NCI-H2196 (cell line): ENCODE measurements around the gene DIAPH3.

ENCODE experiments used
- DNase-seq: peaks from one replicate; lab custom pipeline; 2025; ENCODE audit not compliant: unreplicated experiment; lab: John Stamatoyannopoulos, UW

DIAPH3 gene

DNA sequence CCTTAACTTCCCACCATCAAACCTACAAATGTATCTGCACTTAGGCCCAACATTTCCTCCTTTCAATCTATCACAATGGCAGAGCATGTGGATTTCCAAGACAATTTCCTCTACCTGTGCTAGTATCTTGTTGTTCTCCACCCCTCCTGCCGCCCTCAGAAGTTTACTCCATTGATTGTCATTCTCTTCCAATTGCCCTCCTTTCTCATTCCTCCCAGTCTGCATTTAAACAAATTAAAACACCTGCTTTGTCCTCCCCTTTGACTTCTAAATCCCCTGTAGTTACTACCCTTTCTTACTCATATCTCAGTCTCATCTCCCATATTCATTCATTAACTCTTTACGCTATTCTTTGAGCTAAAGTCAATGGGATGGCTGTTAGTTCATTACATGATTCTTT, 370.6 kb downstream of the DIAPH3 start:
- DNase-seq, result no peak

DNA sequence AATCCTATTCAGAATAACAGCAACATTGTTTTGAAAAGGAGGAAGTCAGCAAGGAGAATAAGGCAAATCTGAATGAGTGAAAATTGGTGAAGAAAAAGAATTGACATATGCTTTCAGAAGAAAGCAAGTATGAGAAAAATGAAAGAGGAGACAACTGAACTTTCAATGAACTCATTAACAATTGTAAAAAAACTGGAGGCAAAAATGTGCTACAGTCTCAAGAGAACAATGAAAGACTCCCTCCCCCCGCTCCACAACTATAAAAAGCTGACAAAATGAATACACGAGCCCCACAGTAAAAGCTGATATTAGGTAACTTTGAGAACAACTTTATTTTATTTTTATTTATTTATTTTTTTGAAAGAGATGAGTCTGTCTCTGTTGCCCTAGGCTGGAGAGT, 373.1 kb downstream of the DIAPH3 start:
- no peak for DNase-seq

DNA sequence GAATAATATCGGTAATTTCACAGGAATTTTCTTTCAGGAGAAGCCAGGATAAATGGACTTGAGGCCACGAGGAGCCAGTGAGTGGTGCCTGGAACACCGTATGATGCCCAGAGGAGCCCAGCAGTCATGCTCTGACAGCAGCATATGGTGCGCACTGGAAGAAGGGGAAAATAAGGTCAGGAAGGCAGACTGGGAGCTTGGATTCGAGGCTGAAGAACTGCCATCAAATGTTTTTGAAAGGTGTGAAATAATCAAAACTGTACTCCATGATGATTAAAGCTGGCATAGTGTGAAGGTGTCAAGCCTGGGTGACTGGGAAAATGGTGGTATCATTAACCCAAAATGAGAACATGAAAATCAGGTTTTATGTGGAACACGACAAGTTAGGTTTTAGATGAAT, 374.2 kb downstream of the DIAPH3 start:
- DNase-seq, result no peak

DNA sequence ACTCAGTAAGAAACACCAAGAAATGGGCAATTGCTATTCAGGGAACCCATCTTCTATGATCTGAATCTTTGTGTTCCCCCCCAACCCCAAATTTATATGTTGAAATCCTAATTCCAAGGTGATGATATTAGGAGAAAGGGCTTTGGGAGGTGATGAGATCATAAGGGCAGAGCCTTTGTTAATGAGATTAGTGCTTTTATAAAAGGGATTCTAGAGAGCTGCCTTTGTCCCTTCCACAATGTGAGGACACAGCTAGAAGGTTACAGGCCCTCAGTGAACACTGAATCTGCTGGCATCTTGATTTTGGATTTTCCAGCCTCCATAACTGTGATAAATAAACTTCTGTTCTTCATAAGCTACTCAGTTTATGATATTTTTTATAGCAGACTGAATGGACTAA, 376.0 kb downstream of the DIAPH3 start:
- DNase-seq, result no peak

DNA sequence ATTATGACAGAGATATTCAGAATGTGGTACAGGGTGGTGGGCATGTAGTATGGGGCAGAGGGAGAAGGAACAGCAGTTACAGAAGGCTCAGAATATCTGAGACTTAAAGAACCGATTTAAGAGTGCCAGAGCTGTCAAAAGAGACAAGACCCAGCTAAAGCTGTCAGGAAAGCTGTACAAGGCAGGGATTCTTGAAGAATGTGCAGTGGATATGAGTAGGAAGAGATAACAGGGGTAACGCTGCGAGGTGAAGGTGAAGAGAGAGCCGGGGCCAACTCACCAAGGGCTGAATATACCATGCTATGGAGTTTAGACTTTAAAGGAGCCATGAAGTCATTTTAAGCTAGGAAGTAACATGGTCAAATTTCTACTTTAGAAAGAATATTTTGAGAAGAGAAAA, 381.0 kb downstream of the DIAPH3 start:
- no peak for DNase-seq

DNA sequence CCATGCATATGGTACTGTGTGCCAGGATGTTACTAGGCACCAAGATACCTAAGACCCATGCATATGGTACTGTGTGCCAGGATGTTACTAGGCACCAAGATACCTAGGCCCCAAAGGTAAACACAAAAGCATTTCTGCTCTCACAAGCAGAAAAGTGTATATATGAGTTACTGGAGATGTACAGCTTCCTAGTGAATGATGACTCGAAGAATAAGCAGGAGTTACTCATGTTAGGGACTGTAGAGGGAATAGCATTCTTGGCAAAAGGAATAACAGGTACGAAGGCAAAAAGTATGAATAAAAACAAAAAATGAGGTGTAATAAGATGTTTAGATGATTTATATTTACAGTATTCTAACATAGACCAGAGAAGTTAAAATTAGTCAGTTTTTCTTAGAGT, 383.7 kb downstream of the DIAPH3 start:
- no peak for DNase-seq

DNA sequence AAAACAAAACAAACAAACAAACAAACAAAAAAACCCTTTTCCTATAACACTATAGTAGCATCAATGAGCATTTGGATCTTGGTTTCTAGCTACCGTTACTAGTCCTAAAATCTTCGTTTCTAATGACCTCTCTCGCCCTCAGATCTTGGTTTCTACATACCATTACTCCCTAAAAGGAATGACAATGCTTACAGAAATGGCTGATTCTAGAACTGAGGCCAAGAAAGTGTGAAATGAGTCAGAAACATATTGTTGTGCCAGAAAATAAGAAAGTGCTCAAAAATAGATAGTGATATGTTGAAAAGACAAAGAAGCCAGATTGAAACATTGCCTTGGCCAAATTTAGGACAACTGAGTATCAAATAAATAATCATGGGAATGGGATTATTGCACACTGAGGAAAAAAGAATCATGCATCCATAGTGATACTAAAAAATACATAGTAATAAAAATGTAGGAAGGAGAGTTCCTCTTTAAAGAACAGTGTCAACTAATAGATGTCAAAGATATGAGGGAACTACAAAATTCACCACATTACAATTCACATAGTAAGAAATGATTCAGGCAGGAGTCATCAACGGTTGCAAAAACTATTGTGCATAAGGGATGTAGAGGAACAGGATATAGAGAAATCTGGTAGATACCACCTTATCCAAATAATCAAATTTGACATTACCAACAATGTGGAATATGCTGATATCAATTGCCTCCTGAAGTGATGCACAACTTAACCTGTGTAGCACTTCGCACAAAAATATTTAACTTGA, 386.6 kb downstream of the DIAPH3 start:
- DNase-seq, result no peak

DNA sequence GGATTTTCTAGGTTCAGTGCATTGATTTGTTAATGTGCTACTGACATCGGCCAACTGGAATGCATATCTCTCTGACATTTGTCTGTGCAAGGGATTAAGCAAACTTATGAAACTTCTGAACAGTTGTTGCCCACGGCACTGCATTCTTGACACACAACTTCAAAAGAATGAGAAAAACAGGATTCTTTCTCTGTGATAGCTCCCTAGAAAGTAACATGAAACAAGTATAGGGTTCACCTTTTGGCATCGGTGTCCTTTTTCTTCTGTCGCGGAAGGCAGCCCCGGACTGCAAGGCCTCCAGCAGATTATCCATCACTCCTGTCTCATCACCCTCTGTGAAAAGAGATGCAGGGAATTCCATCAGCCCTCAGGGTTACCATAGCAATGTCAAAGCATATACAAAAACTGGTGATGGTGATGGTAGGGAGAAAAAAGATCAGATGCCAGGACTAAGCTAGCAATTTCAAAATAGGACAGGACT, 389.2 kb downstream of the DIAPH3 start:
- DNase-seq, result no peak

DNA sequence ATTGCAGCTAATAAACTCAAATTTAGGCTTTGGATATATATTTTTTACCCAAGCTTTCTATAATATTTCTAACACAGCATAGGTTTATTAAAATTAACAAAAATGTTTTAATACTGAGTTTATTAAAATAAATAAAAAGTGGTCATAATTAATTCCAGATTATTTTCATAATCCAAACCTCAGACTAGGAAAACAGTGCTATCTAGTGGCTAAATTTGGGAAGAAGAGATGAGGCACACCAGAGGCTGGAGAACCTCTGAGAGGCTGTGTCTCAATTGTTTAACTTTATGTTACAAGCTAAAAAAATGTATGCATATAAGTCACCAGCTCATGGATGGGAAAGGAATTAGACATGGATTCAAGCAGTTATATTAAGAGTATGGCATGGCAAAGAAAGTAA, 392.5 kb downstream of the DIAPH3 start:
- no peak for DNase-seq

DNA sequence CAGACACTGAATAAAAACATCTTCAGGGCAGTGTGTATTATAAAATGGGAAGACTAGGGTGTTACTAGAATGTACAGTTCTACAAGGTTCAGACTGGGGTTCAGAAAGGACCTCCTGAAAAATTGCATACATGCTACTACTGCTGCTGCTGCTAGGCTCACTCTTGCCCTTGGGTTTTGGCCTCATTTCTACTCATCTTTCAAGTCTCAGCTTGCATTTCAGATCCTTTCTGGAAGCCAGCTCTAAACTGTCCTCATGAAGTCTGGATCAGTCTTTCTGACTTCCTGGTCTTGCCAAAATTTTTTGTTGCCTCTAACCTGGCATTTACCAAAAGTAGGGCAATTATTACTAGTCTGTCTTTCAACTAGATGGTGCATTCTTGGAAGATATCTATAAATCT, 393.3 kb downstream of the DIAPH3 start:
- no peak for DNase-seq

DNA sequence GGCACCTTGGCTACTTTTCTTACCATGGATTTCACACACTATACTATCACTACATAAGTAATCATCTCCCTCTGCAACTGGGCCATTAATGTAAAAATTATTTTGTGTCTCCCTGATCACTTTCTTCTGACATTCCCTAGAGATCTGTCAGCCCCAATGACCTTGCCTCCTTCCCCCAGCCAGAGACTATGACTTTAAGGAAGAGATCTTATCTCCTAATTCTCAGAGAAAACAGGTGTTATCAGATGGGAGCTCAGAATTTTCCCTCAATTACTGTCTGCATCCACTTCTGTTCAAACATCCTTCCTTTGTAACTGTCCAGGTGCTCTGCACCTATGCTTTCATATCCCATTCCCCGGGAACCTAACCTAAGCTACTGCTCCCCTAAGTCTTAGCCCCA, 397.5 kb downstream of the DIAPH3 start:
- DNase-seq, result no peak

DNA sequence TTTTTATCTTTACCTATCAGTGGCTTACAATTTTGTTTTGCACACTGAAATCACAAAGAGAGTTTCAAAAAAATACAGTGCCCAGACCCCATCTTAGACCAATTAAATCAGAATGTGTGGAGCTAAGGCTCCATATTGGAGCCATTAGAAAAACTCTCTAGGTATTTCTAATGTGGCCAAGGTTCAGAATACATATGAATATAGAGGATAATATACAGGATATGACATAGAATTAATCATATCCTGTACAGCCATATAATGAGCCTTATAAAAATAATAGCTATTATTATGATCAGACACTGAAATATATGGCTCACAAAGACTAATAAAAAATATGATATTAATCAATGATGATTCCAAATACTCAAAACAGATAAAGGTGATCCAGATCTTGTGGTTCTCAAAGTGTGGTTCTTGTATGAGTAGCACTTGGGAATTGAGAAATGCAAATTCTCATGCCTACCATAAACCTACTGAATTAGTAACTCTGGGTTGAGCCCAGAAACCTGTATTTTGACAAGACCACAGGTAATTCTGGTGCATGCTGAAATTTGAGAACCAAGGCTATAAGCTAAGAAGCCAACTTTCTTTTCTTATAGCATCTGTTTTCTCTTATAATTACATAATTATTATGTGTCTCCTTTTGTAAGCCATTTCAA, 408.0 kb downstream of the DIAPH3 start:
- DNase-seq, result no peak

DNA sequence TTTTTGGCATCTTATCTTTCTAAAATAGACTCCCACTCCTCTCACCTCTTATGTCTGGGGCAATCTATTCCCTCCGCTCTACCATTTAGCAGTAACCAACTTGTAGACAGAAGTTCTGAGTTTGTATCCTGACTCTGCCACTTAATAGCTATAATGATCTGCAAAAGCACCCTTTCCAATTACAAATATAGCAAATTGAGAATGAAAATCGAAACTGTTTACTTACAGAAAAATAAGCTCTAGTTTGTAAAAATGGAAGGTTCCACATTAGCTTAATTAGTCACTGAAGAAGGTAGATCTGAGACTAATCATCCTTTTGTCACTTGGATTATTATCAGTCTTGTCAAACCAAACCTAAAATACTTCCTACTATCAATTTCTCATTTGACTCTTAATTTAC, 409.3 kb downstream of the DIAPH3 start:
- no peak for DNase-seq

DNA sequence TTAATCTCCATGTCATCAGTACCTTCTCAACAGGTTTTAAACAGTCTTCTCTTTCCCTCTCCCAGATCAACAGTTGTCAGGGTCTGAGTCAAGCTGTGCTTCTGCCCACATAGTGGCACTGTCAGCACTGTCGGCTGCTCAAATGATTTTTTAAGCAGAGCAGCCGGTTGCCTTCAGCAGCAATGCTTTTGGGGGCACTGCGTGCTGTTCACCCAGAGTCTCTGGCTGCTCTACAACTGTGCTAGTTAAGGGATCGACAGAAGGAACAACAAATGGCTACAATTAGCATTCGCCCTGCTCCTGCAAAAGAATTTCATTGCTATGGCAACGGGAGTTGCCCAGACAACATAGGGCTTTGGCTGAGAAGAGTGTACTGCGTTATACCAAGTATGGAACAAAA, 412.9 kb downstream of the DIAPH3 start:
- DNase-seq, result no peak

DNA sequence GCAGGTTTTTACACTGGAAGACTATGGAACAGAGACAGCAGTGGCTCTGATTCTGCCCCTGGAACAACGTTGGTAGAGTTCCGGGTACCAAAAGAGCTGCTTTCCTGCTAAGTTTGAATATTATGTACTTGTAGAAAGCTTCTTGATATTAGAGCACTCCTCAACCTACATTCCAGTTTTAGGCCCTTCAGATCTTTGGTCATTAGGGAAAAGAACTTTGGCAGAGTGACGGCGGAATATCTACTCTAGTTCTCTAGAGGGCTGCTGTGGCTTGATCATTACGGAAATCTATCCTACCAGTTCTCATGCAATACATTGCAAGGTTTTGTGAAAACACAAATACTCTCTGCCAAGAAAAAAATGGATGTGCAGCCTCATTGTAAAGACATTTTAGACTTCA, 415.7 kb downstream of the DIAPH3 start:
- DNase-seq, result no peak

DNA sequence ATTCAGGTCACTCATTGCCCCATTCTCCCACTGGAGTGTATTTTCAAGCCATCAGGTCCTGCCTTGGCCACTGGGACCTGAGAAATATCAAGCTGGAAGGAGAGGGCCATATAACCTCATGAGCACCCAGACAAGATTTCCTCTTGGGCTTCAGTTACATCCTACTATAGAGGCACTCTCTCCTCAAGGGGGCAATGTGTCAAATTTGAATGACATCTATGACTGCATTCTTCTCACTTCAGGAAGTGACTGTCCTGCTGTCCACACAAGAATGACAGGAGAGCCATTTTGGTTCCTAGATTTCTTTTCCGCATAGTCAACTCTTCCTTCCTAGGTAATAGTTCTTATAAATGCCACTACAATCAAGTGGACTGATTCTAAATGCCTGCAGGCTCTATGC, 416.2 kb downstream of the DIAPH3 start:
- no peak for DNase-seq

DNA sequence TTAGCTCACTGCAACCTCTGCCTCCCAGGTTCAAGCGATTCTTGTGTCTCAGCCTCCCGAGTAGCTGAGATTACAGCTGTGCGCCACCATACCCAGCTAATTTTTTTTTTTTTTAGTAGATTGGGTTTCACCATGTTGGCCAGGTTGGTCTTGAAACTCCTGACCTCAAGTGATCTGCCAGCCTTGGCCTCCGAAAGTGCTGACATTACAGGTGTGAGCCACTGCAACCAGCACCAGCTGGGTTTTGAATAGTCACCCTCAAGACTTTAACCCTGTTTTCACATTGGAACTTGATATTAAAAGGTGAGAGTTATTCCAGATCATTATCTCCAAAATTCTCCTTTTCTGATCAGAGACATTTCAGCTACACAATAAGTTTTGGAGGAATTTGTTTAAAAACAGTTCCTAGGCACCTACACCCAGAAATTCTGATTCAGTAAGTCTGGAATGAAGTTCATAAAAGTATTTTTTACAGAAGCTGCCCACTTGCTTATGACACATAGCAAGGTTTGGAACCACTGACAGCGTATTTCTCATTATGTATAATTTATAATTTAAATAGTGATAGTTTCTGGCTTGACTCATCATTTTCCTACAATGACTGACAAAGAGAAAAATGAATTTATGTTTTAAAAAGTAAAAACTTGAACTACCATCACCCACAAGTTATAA, 417.3 kb downstream of the DIAPH3 start:
- DNase-seq, result no peak

DNA sequence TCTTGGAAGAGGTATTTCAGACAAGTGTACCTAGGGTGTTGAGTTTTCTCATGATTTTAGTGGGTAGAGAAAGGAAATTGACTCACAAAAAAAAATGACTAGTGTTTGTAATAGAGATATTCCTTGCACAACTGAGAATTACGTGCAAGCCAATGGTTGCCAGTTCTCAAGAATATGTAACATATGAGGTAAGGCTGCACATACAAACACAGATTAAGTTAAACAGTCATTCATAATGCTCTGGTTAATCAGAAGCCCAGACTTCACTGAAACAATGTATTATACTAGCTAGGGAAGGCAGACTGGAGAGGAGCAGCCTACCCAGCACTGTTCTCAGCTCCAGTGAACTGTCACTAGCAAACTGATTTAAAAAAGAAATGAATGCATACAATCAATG, 418.3 kb downstream of the DIAPH3 start:
- DNase-seq, result no peak

DNA sequence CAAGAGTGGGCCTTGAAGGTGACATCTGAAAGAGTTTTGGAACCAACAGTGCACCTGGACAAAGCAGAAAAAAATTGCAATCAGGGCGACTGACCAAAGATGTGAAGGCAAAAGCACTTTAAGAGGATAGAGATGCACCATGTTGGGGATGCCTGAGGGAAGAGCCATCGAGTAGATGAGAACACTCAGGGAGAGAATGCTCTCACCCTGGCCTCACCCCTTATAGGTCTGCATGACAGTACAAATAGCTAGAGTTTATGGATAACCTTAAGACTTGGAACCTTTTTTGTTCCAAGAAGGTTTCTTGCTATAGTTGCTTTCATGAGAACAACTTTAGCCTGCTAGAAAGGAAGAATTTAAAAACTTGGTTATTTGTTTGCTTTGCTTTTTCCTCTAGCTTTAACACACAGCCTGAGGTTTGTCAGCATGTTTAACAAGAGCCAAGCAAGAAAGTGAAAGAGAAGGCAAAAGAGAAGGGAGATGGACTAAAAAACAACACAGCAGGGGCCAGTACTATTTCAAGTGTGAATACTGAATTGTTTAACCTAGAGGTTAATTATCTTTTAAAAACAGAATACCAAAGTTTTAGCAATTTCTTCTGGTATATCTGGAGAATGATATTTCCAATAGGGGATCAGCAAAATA, 418.9 kb downstream of the DIAPH3 start:
- DNase-seq, result no peak

DNA sequence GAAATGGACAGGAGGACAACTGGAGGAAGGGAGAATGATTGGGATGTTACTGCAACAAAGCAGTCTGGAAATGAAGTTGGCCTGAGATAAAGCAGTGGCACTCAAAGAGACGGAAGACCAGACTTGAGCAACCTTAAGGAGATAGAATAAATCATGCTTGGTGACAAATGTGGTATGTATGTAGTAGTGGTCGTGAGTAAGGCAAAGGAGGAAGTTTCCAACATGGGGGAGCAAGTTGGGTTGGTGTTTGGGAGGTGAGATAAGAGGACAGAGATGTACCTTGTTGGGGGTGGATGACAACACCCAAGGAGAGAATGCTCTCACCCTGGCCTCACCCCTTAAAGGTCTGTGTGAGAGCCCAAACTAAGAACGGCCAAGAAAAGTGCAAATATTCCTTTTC, 420.5 kb downstream of the DIAPH3 start:
- DNase-seq, result no peak

DNA sequence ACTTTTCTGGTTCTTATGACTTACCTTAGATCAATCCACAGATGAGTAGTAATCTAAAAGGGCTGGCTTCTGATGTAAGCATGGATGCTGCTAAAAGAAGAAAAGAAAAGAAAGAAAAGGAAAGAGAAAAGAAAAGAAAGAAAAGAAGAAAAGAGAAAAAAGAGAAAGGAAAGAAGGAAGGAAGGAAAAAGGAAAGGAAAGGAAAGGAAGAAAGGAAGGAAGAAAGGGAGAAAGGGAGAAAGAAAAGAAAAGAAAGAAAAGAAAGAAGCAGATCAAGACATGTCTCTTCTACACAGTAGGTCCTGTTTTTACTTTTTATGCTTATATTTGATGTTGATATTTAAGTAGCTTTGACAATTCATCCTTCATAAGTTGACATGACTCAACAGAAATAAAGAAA, 421.3 kb downstream of the DIAPH3 start:
- DNase-seq, result no peak

DNA sequence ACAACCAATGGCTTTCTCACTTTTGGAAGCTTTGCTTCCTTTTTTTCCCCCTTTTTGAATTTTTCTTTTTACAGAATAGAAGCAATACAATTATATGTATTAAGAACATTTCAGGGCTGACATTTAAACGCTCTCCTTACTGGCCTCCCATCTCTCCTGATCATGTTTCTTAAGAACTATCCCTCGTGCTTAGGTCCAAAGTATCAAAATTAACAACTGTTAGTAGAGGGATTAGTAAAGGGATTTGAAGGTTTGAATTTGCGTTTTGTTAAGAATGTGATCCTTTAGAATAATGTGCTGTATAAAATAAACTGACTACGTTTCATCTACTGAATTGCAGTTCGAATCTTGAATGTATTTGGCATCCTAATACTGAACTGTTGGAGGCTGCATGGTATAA, 424.8 kb downstream of the DIAPH3 start:
- no peak for DNase-seq
